HG02642 (cell line): ENCODE data around the gene GABRB1.

Experiments
- ATAC-seq: cut with Tn5 transposase; IDR thresholded peaks from one replicate; pipeline ENCODE4 v1.9.1; 2021; ENCODE audit warnings: mild to moderate bottlenecking; ENCODE audit not compliant: unreplicated experiment, poor library complexity

Gene GABRB1

GRCh38 chr4:47106561-47106960 is 75.2 kb downstream of the GABRB1 start:
- no peak for ATAC-seq

DNA sequence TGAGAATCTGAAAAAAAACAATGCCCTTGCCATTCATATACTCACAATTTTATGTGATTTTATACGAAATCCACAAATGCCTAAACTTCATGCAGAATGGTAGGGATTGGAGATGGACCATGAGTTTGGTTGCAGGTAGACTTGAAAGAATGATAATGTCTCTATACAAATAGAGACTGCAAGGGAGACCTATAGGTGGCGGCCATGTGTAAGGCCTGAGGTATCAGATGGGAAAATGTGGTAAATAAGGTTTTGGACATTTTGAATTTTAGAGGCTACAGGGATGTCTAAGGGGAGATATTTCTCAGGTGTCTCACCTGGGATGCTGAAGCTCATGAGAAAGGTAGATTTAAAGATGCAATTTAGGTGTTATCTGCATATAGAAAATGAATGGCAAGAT is 78.0 kb downstream of the GABRB1 start:
- no peak for ATAC-seq

DNA sequence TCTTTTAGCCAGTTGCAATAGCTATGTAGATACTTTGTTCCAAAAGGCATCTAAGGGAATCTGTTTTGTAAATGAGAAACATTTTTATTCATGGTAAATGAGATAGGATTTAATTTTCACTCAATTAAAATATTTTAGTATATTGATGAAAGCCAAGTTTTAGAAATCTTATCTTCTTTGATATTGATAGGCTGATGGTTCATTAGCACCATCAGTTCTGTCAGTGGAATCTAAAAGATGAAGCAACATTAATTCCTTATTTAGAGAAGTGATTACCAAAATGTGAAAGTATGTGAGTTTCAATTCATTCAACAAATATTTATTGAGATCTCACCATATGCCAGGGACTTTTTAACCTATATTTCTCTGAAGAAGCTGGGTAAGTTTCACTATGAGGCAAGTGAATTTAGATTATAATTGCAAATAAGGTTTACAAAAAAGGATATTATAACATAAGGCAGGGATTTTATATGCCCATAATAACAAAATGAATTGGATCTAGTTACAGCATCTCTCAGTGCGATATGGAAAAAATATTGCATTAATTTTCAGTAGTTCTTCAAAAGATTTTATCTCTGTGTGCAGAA is 79.3 kb downstream of the GABRB1 start:
- ATAC-seq: no peak

DNA sequence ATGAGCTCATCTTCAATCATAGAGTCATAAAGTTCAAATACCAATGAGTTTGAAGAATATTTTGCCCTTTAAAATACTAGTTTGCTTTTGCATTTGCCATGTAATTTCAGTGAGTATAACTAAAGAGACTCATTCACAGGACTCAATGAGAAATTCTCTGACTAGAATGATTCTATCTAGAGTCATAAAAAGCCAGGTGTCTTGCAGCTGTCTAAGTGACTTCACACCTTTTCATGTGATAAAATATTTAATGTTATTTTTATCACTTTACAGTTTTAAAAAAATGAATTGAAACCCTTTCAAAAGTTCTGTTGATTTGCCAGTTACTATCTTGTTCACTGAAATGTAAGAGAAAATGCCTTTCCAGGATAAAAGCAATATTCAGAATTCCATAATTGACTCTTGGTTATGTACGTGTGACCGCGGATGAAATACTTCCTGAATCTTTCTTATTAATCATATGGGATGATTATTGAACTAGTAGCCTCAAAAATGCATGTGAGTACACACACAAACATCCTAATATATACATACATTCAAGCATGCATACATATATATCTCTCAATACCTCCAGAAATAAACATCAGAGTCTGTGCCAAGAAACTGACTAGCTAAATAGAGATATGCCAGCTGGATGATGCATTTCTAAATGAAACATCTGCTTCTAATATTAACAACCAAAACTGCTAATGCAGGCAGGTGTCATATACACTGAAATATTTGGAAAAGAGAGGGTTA is 87.0 kb downstream of the GABRB1 start:
- no peak for ATAC-seq

DNA sequence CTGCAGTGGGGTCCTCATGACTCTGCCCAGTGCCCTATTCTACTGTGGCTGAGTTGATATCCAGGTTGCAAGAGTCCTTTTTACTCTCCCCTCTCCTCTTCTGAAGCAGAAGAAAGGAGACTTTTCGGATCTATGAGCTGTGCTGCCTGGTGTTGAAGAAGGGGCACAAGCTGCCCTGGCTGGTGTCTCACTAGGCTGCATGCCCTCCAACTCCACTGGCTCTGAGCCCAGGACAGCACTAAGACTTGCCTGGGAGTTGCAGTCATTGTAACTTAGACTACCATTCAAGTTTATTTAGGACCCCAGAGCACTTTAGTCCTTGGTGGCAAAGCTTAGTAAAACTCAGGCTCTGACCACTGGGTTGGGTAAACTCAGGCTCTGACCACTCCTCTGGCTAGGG is 89.4 kb downstream of the GABRB1 start:
- no peak for ATAC-seq

DNA sequence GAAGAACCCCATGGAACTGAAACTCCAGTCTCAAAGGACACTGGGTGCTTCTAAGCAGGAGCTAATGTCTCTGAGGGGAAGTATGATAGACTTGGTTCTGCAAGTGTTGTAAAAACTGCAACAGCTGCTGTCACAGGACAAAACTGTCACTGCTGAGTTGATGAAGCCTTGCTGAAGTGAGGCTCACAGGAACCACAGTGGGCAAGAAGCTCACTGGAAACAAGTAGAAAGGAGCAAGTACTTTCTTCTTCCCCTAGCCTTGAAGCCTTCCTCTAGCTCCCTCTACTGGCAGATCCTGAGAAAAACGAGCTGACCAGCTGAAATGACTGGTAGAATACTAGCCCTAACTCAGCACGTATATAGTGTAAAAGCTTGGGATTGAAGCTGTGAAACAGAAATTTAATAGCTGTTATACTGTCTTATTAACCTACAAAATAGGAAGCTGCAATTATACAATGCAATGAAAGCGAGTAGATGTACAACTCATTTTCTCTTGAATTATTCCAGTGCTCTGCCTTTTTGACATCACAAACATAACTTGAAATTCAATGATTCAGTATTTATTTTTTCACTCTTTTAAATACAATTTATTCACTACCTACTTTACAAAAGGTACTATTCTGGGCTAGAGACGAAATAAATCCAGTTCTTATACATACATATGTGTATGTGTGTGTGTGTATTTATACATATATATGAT is 91.4 kb downstream of the GABRB1 start:
- peak; percentile 94 for ATAC-seq

DNA sequence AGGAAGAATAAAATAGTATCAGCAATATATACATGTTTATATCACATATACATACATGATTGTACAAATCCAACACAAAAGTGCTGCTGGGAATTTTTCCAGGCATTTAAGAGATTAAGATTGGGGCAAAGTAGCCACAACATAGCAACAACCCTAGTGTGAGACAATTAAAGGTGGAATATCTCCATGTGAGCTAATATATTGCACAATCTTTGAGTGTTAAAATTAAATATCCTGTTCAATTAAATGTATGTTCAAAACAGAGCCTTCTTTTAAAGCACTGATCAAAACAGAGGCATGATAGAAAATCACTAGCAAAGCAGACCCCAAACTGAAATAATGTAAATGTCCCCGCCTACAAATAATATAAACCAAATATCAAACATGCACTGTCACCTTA is 97.6 kb downstream of the GABRB1 start:
- ATAC-seq: no peak

DNA sequence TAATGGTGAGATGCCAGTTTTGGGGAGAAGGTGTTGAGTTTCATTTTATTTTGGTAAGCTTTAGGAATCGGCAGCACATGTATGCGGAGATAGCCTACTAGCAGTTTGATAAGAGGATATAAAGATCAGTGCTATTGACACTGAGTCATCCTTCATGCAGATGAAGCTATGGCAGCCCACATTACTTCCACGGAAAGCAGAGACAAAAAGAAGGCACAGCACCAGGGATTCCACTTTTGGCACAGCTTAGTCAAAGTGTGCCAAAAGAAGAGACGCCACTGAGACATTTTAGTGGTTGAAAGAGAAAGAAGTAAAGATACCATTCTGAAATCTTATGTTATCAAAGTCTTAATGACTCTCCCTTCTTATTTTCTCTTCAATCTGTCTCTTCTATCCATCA is 103.8 kb downstream of the GABRB1 start:
- ATAC-seq: no peak

DNA sequence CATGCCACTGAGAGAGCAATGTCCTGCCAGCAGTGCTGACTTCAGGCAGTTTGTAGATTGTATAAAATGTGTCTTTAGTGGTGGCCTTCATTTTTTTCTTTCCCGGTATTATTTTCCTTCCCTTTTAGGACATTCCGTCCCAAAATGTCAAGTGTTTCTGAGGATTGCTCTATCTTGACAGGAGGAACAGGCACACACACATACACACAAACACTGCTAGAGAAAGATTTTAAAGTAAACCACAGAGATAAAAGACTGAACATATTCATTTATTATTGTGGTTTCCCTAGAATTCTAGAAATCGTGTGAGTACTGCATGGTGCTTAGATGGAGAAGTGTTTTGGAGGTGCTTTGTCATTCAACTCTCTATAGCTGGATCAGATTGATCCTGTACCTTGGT is 111.9 kb downstream of the GABRB1 start:
- ATAC-seq: no peak

- ATAC-seq: peak; percentile 98
Observed at GRCh38 chr4:47145630-47146029, 114.3 kb downstream of the GABRB1 start.

GRCh38 chr4:47154816-47155370 is 123.5 kb downstream of the GABRB1 start:
- ATAC-seq: no peak

- no peak for ATAC-seq
Observed at GRCh38 chr4:47155919-47156318, 124.6 kb downstream of the GABRB1 start.

GRCh38 chr4:47160095-47160494 is 128.7 kb downstream of the GABRB1 start:
- no peak for ATAC-seq

DNA sequence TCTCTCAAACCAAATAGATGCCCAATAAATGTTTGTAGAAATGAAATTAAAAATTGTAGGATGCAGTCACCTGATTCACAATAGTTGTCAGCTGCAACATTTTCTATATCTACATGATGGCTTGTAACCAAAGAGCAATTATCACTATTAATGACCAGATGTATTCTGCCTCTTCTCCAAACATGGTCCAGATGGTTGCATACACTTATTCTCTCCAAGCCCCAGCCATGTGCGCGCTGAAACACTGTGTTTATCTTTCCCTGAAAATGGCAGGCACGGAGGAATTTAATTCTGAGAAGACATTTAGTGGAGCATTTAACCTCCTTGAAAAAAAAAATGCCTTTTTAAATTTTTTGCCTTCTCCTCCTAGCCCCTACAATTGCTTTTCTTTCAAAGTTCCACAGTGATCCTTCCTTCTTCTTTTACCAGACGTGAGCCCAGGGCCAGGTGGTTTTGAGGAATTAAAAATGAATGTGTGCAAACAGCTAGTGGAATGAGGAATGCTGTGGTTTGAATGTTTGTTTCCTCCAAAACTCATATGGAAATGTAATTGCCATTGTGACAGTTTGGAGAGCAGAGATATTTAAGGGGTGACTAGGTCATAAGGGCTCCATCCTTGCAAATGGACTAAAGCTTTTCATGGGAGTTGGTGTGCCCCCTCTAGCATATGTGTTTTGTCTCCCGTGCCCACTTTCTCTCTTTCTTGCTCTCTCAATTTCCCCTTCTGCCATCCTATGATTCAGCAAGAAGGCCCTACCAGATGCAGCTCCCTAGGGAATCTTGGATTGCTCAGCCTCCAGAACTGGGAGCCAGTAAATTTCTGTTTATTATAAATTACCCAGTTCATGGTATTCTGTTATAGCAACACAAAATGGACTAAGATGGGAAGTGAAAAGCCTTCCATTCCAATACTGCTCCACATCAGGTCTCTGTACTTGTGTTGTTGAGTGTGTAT is 136.0 kb downstream of the GABRB1 start:
- no peak for ATAC-seq

DNA sequence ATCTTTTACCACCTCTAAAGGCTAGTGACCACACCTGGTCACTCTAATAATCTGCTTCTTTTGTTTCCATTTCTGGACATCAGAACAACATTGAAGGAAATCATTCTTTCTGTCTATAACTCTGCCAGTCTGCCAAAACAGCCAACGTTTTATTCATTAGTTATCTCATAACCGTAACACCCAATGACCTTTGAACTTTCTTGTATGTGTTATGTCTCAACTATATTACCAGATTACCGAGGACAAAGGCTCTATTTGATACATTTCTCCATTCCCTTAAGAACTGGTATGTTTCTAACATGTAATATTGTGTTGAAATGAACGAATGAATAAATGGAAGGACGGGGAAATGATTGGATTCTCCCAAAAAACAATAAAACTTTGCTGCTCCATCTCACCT is 152.7 kb downstream of the GABRB1 start:
- no peak for ATAC-seq

DNA sequence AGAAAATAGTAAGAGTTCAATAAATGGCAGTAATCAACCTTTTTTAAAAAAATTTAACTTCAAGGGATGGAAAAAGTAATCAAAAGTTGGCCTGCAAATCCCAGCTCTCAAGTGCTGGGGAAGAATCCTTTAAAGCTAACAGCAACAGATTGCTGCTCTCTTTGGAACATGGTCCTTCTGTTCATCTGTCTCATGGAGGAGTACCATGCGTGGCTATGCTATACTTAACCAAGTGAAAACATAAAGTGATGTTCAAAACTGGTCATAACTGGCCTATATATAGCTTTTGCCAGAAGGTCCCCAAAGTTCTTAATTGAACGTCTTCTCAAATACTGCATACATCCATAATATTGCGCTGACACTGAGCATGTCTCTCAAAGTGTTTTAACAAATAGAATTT is 154.4 kb downstream of the GABRB1 start:
- no peak for ATAC-seq

GRCh38 chr4:47187608-47188007 is 156.2 kb downstream of the GABRB1 start:
- ATAC-seq: no peak

- no peak for ATAC-seq
Observed at GRCh38 chr4:47193179-47193578, 161.8 kb downstream of the GABRB1 start.

- no peak for ATAC-seq
Observed at GRCh38 chr4:47194036-47194737, 162.8 kb downstream of the GABRB1 start.

DNA sequence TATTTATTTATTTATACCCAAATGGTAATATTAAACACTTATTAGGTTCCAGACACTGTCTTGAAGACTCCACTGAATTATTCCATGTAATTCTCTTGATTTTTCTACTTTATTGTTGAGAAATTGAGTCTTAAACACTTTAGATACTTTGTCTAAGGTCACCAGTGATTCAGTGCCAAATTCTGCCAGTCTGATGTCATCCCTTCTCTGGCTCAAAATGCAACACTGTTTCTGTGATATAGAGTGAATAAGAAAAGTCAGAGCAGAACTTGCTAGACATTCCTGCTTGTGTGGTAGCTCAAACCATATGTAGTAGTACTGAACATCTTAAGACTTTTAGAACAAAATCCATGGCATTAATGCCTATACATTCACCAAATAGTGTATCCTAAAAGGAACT is 164.3 kb downstream of the GABRB1 start:
- no peak for ATAC-seq
